SK-N-MC (cell line): ENCODE results near the gene ASIC2.

Experiments
- EZH2 ChIP-seq: fragments of 200-600 bp; sonication (generic); IDR thresholded peaks from one replicate; pipeline ENCODE4 v1.6.1; 2017; ENCODE audit warnings: antibody characterized with exemption
- FOXP2 ChIP-seq: optimal IDR thresholded peaks from 2 replicates; pipeline ENCODE3; 2011; ENCODE audit warnings: mild to moderate bottlenecking, moderate library complexity; ENCODE audit not compliant: insufficient read depth; ENCODE audit errors: extremely low read length, control extremely low read depth

GRCh38 chr17:33086878-33087277, 206.2 kb downstream of the ASIC2 start:
- TF ChIP-seq EZH2: no peak
- TF ChIP-seq FOXP2: no peak
